Measurements from ENCODE around the gene GPER1. TPM values are rescaled to one million over a fixed set of nuclear protein-coding genes. Genes with fewer than 3 reads are reported as not detected.

GPER1 gene
- total and polyA plus RNA-seq, 4 donors, result 2.9 to 23.1 (median 7.4) TPM

DNA sequence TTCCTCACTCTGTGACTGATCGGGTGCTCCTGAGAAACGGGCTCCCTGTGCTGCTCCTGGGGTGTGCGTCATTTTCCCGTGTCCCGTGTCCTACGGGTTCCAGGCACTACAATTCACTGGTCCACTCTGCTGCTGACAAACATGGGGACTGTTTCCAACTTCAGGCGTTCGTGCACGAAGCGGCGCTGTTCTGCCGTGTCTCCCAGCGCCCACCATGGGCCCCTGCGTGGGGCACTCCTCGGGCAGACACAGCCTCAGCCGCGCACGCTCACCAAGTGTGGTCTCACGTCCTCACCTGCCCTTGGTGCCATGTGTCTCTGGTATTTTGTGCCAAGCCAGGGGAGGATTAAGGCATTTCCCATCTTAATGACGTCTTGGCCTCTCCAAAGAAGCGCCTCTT is 24.6 kb upstream of the GPER1 start:
- H3K27me3 ChIP-seq (ENCODE audit: control insufficient read depth in 4 of 4, insufficient read depth in 4 of 4, low read length in 3 of 4), result no peaks in the 10 kb centered on the region
- no peaks in the 10 kb centered on the region for H3K9me3 ChIP-seq (ENCODE audit: control insufficient read depth in 4 of 4, low read length in 3 of 4)
- H3K9ac ChIP-seq (ENCODE audit: low read depth in 1 of 2, low read length in 2 of 2), result no peak overlapping the region
- TF ChIP-seq RAD21 (IDR thresholded peaks at IDR 0.05), result no peak
- TF ChIP-seq, protein P1, sequence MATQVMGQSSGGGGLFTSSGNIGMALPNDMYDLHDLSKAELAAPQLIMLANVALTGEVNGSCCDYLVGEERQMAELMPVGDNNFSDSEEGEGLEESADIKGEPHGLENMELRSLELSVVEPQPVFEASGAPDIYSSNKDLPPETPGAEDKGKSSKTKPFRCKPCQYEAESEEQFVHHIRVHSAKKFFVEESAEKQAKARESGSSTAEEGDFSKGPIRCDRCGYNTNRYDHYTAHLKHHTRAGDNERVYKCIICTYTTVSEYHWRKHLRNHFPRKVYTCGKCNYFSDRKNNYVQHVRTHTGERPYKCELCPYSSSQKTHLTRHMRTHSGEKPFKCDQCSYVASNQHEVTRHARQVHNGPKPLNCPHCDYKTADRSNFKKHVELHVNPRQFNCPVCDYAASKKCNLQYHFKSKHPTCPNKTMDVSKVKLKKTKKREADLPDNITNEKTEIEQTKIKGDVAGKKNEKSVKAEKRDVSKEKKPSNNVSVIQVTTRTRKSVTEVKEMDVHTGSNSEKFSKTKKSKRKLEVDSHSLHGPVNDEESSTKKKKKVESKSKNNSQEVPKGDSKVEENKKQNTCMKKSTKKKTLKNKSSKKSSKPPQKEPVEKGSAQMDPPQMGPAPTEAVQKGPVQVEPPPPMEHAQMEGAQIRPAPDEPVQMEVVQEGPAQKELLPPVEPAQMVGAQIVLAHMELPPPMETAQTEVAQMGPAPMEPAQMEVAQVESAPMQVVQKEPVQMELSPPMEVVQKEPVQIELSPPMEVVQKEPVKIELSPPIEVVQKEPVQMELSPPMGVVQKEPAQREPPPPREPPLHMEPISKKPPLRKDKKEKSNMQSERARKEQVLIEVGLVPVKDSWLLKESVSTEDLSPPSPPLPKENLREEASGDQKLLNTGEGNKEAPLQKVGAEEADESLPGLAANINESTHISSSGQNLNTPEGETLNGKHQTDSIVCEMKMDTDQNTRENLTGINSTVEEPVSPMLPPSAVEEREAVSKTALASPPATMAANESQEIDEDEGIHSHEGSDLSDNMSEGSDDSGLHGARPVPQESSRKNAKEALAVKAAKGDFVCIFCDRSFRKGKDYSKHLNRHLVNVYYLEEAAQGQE (IDR thresholded peaks at IDR 0.05), result no peak
- TF ChIP-seq YY1 (IDR thresholded peaks at IDR 0.05), result no peak
- TF ChIP-seq HNF4A (conservative IDR thresholded peaks at IDR 0.05), result no peak
- TF ChIP-seq, protein P2, sequence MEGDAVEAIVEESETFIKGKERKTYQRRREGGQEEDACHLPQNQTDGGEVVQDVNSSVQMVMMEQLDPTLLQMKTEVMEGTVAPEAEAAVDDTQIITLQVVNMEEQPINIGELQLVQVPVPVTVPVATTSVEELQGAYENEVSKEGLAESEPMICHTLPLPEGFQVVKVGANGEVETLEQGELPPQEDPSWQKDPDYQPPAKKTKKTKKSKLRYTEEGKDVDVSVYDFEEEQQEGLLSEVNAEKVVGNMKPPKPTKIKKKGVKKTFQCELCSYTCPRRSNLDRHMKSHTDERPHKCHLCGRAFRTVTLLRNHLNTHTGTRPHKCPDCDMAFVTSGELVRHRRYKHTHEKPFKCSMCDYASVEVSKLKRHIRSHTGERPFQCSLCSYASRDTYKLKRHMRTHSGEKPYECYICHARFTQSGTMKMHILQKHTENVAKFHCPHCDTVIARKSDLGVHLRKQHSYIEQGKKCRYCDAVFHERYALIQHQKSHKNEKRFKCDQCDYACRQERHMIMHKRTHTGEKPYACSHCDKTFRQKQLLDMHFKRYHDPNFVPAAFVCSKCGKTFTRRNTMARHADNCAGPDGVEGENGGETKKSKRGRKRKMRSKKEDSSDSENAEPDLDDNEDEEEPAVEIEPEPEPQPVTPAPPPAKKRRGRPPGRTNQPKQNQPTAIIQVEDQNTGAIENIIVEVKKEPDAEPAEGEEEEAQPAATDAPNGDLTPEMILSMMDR (IDR thresholded peaks at IDR 0.05; ENCODE audit: low read depth, low read length, missing input control), result no peak
- TF ChIP-seq SP1 (IDR thresholded peaks at IDR 0.05), result no peak
- TF ChIP-seq FOXA2 (IDR thresholded peaks at IDR 0.05), result no peak
- no peak for TF ChIP-seq EGR1 (IDR thresholded peaks at IDR 0.05; ENCODE audit: low read depth in 2 of 2)
- no peak for TF ChIP-seq RXRA (IDR thresholded peaks at IDR 0.05)
- TF ChIP-seq HNF4G (IDR thresholded peaks at IDR 0.05), result no peak
- TF ChIP-seq, protein P3, sequence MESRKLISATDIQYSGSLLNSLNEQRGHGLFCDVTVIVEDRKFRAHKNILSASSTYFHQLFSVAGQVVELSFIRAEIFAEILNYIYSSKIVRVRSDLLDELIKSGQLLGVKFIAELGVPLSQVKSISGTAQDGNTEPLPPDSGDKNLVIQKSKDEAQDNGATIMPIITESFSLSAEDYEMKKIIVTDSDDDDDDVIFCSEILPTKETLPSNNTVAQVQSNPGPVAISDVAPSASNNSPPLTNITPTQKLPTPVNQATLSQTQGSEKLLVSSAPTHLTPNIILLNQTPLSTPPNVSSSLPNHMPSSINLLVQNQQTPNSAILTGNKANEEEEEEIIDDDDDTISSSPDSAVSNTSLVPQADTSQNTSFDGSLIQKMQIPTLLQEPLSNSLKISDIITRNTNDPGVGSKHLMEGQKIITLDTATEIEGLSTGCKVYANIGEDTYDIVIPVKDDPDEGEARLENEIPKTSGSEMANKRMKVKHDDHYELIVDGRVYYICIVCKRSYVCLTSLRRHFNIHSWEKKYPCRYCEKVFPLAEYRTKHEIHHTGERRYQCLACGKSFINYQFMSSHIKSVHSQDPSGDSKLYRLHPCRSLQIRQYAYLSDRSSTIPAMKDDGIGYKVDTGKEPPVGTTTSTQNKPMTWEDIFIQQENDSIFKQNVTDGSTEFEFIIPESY (IDR thresholded peaks at IDR 0.05), result no peak
- TF ChIP-seq TAF1 (conservative IDR thresholded peaks at IDR 0.05), result no peak
- no peaks in the 10 kb centered on the region for H3K36me3 ChIP-seq (ENCODE audit: control insufficient read depth in 4 of 4, insufficient read depth in 3 of 4, low read depth in 1 of 4, low read length in 3 of 4)
- 95% methylated on average over 21 of the region's 21 CpGs for WGBS
- no peak overlapping the region for H3K27ac ChIP-seq (ENCODE audit: low read depth in 1 of 2, low read length in 2 of 2)
- DNase-seq (ENCODE audit: low spot score), result no peak
- H3K4me3 ChIP-seq (ENCODE audit: low read depth in 1 of 3, low read length in 3 of 3), result no peak overlapping the region
- peaks cover 8 to 17% (median 16%) of the 10 kb centered on the region in 4 donors for H3K4me1 ChIP-seq (ENCODE audit: control insufficient read depth in 4 of 4, insufficient read depth in 4 of 4, low read length in 3 of 4)

DNA sequence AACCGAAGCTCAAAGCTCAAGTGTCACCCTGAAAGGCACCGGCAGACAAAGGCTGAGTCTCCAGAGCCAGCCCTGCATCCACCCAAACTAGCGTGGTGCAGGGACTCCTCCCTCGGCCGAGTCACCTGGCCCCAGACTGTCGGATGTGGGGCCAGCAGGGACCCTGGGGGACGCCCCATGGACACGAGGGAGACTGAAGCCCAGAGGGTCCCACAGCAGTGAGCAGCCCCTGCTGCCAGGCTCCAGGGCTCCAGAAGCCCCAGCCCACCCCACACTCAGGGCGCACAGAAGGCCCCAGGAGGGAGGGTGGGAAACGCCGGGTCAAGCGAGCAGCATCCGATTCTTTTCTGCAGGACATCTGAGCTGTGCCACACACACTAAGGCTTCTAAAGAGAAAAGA is 23.3 kb upstream of the GPER1 start:
- H3K27me3 ChIP-seq (ENCODE audit: control insufficient read depth in 4 of 4, insufficient read depth in 4 of 4, low read length in 3 of 4), result no peaks in the 10 kb centered on the region
- no peak for TF ChIP-seq RXRA (IDR thresholded peaks at IDR 0.05)
- TF ChIP-seq, protein P1 (IDR thresholded peaks at IDR 0.05), result no peak
- TF ChIP-seq FOXA2 (IDR thresholded peaks at IDR 0.05), result no peak
- TF ChIP-seq YY1 (IDR thresholded peaks at IDR 0.05), result no peak
- TF ChIP-seq, protein P4, sequence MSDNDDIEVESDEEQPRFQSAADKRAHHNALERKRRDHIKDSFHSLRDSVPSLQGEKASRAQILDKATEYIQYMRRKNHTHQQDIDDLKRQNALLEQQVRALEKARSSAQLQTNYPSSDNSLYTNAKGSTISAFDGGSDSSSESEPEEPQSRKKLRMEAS (IDR thresholded peaks at IDR 0.05), result no peak
- TF ChIP-seq, protein P3 (IDR thresholded peaks at IDR 0.05), result no peak
- no peak for TF ChIP-seq NR2F2 (IDR thresholded peaks at IDR 0.05)
- TF ChIP-seq, protein P2 (IDR thresholded peaks at IDR 0.05; ENCODE audit: low read depth, low read length, missing input control), result no peak
- H3K4me1 ChIP-seq (ENCODE audit: control insufficient read depth in 4 of 4, insufficient read depth in 4 of 4, low read length in 3 of 4), result peaks cover 8 to 17% (median 16%) of the 10 kb centered on the region in 4 donors
- no peaks in the 10 kb centered on the region for H3K36me3 ChIP-seq (ENCODE audit: control insufficient read depth in 4 of 4, insufficient read depth in 3 of 4, low read depth in 1 of 4, low read length in 3 of 4)
- DNase-seq (ENCODE audit: low spot score), result no peak
- no peak overlapping the region for H3K27ac ChIP-seq (ENCODE audit: low read depth in 1 of 2, low read length in 2 of 2)
- no peak overlapping the region for H3K4me3 ChIP-seq (ENCODE audit: low read depth in 1 of 3, low read length in 3 of 3)
- no peaks in the 10 kb centered on the region for H3K9me3 ChIP-seq (ENCODE audit: control insufficient read depth in 4 of 4, low read length in 3 of 4)
- WGBS, result 94% methylated on average over 13 of the region's 13 CpGs
- H3K9ac ChIP-seq (ENCODE audit: low read depth in 1 of 2, low read length in 2 of 2), result no peak overlapping the region
